ENCODE measurements around the gene PTPRN.

DNA sequence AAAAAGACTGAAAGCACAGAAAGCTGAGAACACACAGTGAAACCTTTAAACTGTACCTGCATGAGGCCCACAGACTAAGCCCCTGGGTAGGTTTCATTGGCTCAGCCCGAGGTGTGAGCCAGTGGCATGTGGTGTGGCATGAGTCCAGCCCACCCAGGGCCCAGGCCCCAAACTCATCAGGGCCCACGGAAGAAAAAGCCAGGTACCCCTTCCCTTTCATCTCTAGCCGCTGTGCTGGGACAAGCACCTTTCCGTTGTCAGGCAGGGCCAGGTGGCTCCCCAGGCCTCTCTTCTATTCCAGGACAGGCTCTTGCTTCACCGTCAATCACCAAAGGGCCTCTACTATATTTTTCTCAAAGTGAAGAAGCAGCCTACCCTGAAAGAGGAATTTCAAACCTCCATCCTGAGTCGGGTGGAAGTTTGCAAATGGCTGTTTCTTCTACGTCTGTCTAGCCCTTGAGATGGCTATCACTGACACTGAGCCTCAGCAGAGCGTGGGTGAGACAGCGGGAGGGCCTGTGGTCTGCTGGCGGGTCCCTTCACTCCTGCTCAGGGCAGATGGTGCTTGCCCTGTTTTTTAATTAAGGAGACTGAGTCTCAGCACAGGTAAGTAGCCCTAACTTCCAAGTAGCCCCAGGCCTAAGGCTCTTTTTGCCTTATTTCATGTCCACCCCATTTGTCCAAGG, 21.5 kb downstream of the PTPRN start:
- no peak for TF ChIP-seq POLR2A (IDR thresholded peaks at IDR 0.05)
- no peak for TF ChIP-seq CTCF (IDR thresholded peaks at IDR 0.05)
- no peak for TF ChIP-seq POLR2AphosphoS5 (IDR thresholded peaks at IDR 0.05)

Data from prostate gland (tissue), 2 donors.